Aorta (tissue), 5 donors: ENCODE data around the gene MYO1F. TPM values are rescaled to one million over a fixed set of nuclear protein-coding genes. Genes with fewer than 3 reads are reported as not detected.
A peak's percentile ranks its signal among the peaks of the same experiment; 100 is the strongest.

Source experiments
- ATAC-seq: fragments of 200-7000 bp; cut with Tn5 transposase; one replicate; pipeline ENCODE4 v1.9.1; 2022; ENCODE audit warnings: moderate library complexity; ENCODE audit not compliant: low FRiP score
- DNase-seq, 2 donors: peaks; one replicate each; pipeline ENCODE4 v3.0.0-alpha.2; 2020
- H3K27ac ChIP-seq, 2 donors: one replicate each; pipeline ENCODE4 v1.5.1; 2013; ENCODE audit warnings: low read length in 2 of 2, mild to moderate bottlenecking in 2 of 2, moderate library complexity in 2 of 2, control low read depth in 1 of 2, inconsistent platforms in 1 of 2, low read depth in 1 of 2
- H3K27me3 ChIP-seq, 2 donors: one replicate each; pipeline ENCODE4 v1.6.1; 2013; ENCODE audit warnings: control low read depth in 1 of 2, low read length in 1 of 2, mild to moderate bottlenecking in 1 of 2, moderate library complexity in 1 of 2; ENCODE audit not compliant: insufficient read depth in 2 of 2, control insufficient read depth in 1 of 2
- H3K36me3 ChIP-seq, 2 donors: one replicate each; pipeline ENCODE4 v1.6.1; 2013; ENCODE audit warnings: control low read depth in 1 of 2, low read length in 1 of 2, mild to moderate bottlenecking in 1 of 2; ENCODE audit not compliant: insufficient read depth in 2 of 2, control insufficient read depth in 1 of 2
- H3K4me1 ChIP-seq, 2 donors: one replicate each; pipeline ENCODE4 v1.6.1; 2013; ENCODE audit warnings: low read length in 2 of 2, control low read depth in 1 of 2, mild to moderate bottlenecking in 1 of 2, moderate library complexity in 1 of 2; ENCODE audit not compliant: insufficient read depth in 2 of 2, control insufficient read depth in 1 of 2
- H3K4me3 ChIP-seq, 2 donors: one replicate each; pipeline ENCODE4 v1.5.1; 2013; ENCODE audit warnings: low read length in 2 of 2, control low read depth in 1 of 2, mild to moderate bottlenecking in 1 of 2
- H3K9me3 ChIP-seq: one replicate; pipeline ENCODE4 v1.6.1; 2013; ENCODE audit warnings: mild to moderate bottlenecking, low read length; ENCODE audit not compliant: control insufficient read depth
- WGBS, 2 donors: extraction: QIAGEN DNeasy Blood & Tissue Kit; methylation state at CpG; one replicate each; pipeline ENCODE4 v1.1.7; 2013; 5-methylcytosine and 5-hydroxymethylcytosine counted together
- intact Hi-C, 2 donors: fragments of 100-400 bp; cut with DNase I; formaldehyde crosslinking; loops; one replicate each; pipeline versions ENCODE4 v1.14.2 to v1.15.0; 2022
- polyA plus RNA-seq, 2 donors: library from polyadenylated mRNA; stranded (reverse); fragments of 200-250 nt; gene quantifications; one replicate each; pipeline ENCODE4 v1.2.3, GENCODE V29; 2013
- total RNA-seq, 2 donors: library from RNA; stranded (reverse); fragmentation: NEBNext Ultra II Directional; extraction: Animal tissue kit (Norgen Biotek cat#: 25700); gene quantifications; one replicate each; pipeline ENCODE4 v1.2.1, GENCODE V29; 2021
- donor health status: healthy with polysubstance abuse.
- donor health status: Bipolar disorder and iron deficiency.
- donor health status: DM: no; HTN: no; CAD: no.
- donor health status: DM: no; HTN: no; CAD: no.
- donor health status: DM: yes; HTN: yes; CAD: no.

Gene MYO1F
- total and polyA plus RNA-seq, 4 donors, result 2.1 to 63.8 (median 20.2) TPM

GRCh38 chr19:8490395-8490760 lies 86.9 kb downstream of the MYO1F start:
- H3K9me3 ChIP-seq, result no peaks in the 10 kb centered on the region
- WGBS, 2 donors, result 85 to 86% methylated on average over 23 to 24 of the region's 24 CpGs
- ATAC-seq, result no peak
- intact Hi-C loops, result no loop called here
- DNase-seq, result no peak
- H3K4me3 ChIP-seq, result no peak overlapping the region
- H3K27me3 ChIP-seq, result no peaks in the 10 kb centered on the region
- peaks cover 0 to 16% of the 10 kb centered on the region in 2 donors for H3K36me3 ChIP-seq
- H3K4me1 ChIP-seq, result no peaks in the 10 kb centered on the region
- no peak overlapping the region for H3K27ac ChIP-seq

GRCh38 chr19:8489561-8490394 lies 87.5 kb downstream of the MYO1F start:
- 77 to 82% methylated on average over 25 of the region's 25 CpGs for WGBS, 2 donors
- no peaks in the 10 kb centered on the region for H3K9me3 ChIP-seq
- H3K36me3 ChIP-seq, result peaks cover 0 to 16% of the 10 kb centered on the region in 2 donors
- no peaks in the 10 kb centered on the region for H3K27me3 ChIP-seq
- H3K27ac ChIP-seq, result no peak overlapping the region
- H3K4me1 ChIP-seq, result no peaks in the 10 kb centered on the region
- no peak for ATAC-seq
- no peak overlapping the region for H3K4me3 ChIP-seq
- DNase-seq, result peak in 1 of 2 donors; percentile 68
- intact Hi-C loops, result no loop called here

- H3K4me1 ChIP-seq, result no peaks in the 10 kb centered on the region
- ATAC-seq, result no peak
- WGBS, 2 donors, result 76 to 77% methylated on average over 15 of the region's 15 CpGs
- H3K36me3 ChIP-seq, result peaks cover 0 to 16% of the 10 kb centered on the region in 2 donors
- no peak overlapping the region for H3K27ac ChIP-seq
- DNase-seq, result no peak
- H3K4me3 ChIP-seq, result no peak overlapping the region
- intact Hi-C loops, result no loop called here
- H3K9me3 ChIP-seq, result no peaks in the 10 kb centered on the region
- H3K27me3 ChIP-seq, result no peaks in the 10 kb centered on the region
These were observed 88.9 kb downstream of the MYO1F start for GRCh38 chr19:8488365-8488764.

GRCh38 chr19:8487137-8487851 lies 89.9 kb downstream of the MYO1F start:
- Histone ChIP-seq H3K4me1 (no peaks in the 10 kb centered on the region), H3K4me3 (no peak overlapping the region), H3K27me3 (no peaks in the 10 kb centered on the region), H3K36me3 (peaks cover 0 to 16% of the 10 kb centered on the region in 2 donors), H3K27ac (no peak overlapping the region), H3K9me3 (no peaks in the 10 kb centered on the region)
- no peak for ATAC-seq
- intact Hi-C loops, result no loop called here
- peak; percentile 73 for DNase-seq
- 81% methylated on average over 13 of the region's 13 CpGs for WGBS, 2 donors

- peak in 1 of 2 donors; percentile 55 for DNase-seq
- Histone ChIP-seq H3K4me1 (no peaks in the 10 kb centered on the region), H3K9me3 (no peaks in the 10 kb centered on the region), H3K27me3 (no peaks in the 10 kb centered on the region), H3K27ac (no peak overlapping the region), H3K36me3 (peaks cover 0 to 16% of the 10 kb centered on the region in 2 donors), H3K4me3 (no peak overlapping the region)
- WGBS, 2 donors, result 89 to 90% methylated on average over 16 of the region's 16 CpGs
- intact Hi-C loops, result no loop called here
- ATAC-seq, result no peak
These were observed 90.5 kb downstream of the MYO1F start for GRCh38 chr19:8486661-8487136.

GRCh38 chr19:8485561-8486371 lies 91.5 kb downstream of the MYO1F start:
- H3K4me3 ChIP-seq, result no peak overlapping the region
- ATAC-seq, result peak; percentile 9
- peak in 1 of 2 donors; percentile 74 for DNase-seq
- H3K9me3 ChIP-seq, result no peaks in the 10 kb centered on the region
- peaks cover 0 to 16% of the 10 kb centered on the region in 2 donors for H3K36me3 ChIP-seq
- no peaks in the 10 kb centered on the region for H3K4me1 ChIP-seq
- intact Hi-C loops, result no loop called here
- H3K27me3 ChIP-seq, result no peaks in the 10 kb centered on the region
- H3K27ac ChIP-seq, result no peak overlapping the region
- WGBS, 2 donors, result 96 to 97% methylated on average over 62 of the region's 62 CpGs

GRCh38 chr19:8484331-8484894 lies 92.8 kb downstream of the MYO1F start:
- Histone ChIP-seq H3K4me1 (no peaks in the 10 kb centered on the region), H3K4me3 (no peak overlapping the region), H3K36me3 (peaks cover 0 to 16% of the 10 kb centered on the region in 2 donors), H3K27ac (no peak overlapping the region), H3K27me3 (no peaks in the 10 kb centered on the region), H3K9me3 (no peaks in the 10 kb centered on the region)
- ATAC-seq, result no peak
- intact Hi-C loops, result no loop called here
- peak; percentile 73 to 81 for DNase-seq
- 85 to 88% methylated on average over 18 of the region's 18 CpGs for WGBS, 2 donors

- ATAC-seq, result no peak
- intact Hi-C loops, result no loop called here
- no peak overlapping the region for H3K27ac ChIP-seq
- 86 to 89% methylated on average over 8 of the region's 8 CpGs for WGBS, 2 donors
- H3K27me3 ChIP-seq, result no peaks in the 10 kb centered on the region
- no peaks in the 10 kb centered on the region for H3K9me3 ChIP-seq
- H3K36me3 ChIP-seq, result peaks cover 0 to 16% of the 10 kb centered on the region in 2 donors
- DNase-seq, result peak in 1 of 2 donors; percentile 24
- H3K4me3 ChIP-seq, result no peak overlapping the region
- no peaks in the 10 kb centered on the region for H3K4me1 ChIP-seq
These were observed 94.1 kb downstream of the MYO1F start for GRCh38 chr19:8483165-8483564.
